HepG2 (cell line): ENCODE results near the gene LCN2. TPM values are rescaled to one million over a fixed set of nuclear protein-coding genes. Genes with fewer than 3 reads are reported as not detected.

Source experiments
- ATF3 ChIP-seq: sonication (generic); formaldehyde crosslinking; IDR thresholded peaks from 2 replicates; pipeline ENCODE4 v1.4.0; 2020; ENCODE audit warnings: missing genetic modification reagents
- ATF4 ChIP-seq, 2 experiments: fragments of 450-650 bp in 1 of 2; sonication (generic) in 1 of 2; formaldehyde crosslinking; IDR thresholded peaks; 2 replicates each; pipeline versions ENCODE4 v1.5.0 to v1.8.0; 2020 to 2022; ENCODE audit warnings: mild to moderate bottlenecking in 1 of 2, missing genetic modification reagents in 1 of 2
- BRF2 ChIP-seq: sonication (generic); formaldehyde crosslinking; IDR thresholded peaks from 2 replicates; pipeline ENCODE4 v1.8.1; 2022; ENCODE audit warnings: mild to moderate bottlenecking, missing genetic modification reagents
- CSRNP1 ChIP-seq: sonication (generic); formaldehyde crosslinking; IDR thresholded peaks from 2 replicates; pipeline ENCODE4 v1.8.1; 2023; ENCODE audit warnings: mild to moderate bottlenecking, missing genetic modification reagents
- FOXO4 ChIP-seq: sonication (generic); formaldehyde crosslinking; conservative IDR thresholded peaks from 2 replicates; pipeline ENCODE4 v1.8.1; 2023; ENCODE audit warnings: missing genetic modification reagents
- HOXA7 ChIP-seq: sonication (generic); formaldehyde crosslinking; IDR thresholded peaks from 2 replicates; pipeline ENCODE4 v1.8.1; 2022; ENCODE audit warnings: mild to moderate bottlenecking, missing genetic modification reagents, moderate library complexity
- MATR3 ChIP-seq: sonication (generic); formaldehyde crosslinking; IDR thresholded peaks from 2 replicates; pipeline ENCODE4 v1.4.0; 2020; ENCODE audit warnings: missing genetic modification reagents
- NONO ChIP-seq, 2 experiments: fragments of 450-650 bp in 1 of 2; sonication (generic) in 1 of 2; formaldehyde crosslinking in 1 of 2; IDR thresholded peaks in 1 of 2; conservative IDR thresholded peaks in 1 of 2; 2 replicates each; pipeline versions ENCODE4 v1.6.1 to v1.8.0; 2017 to 2022; ENCODE audit warnings: mild to moderate bottlenecking in 1 of 2, missing genetic modification reagents in 1 of 2, moderate library complexity in 1 of 2
- RFXANK ChIP-seq: IDR thresholded peaks from 2 replicates; pipeline ENCODE4 v1.6.1; 2016
- ZMYM4 ChIP-seq: sonication (generic); formaldehyde crosslinking; IDR thresholded peaks from 2 replicates; pipeline ENCODE4 v1.8.1; 2023; ENCODE audit warnings: mild to moderate bottlenecking, missing genetic modification reagents
- ZNF224 ChIP-seq: sonication (generic); formaldehyde crosslinking; IDR thresholded peaks from 2 replicates; pipeline ENCODE4 v1.5.0; 2020; ENCODE audit warnings: mild to moderate bottlenecking, missing genetic modification reagents
- ZNF317 ChIP-seq: sonication (generic); formaldehyde crosslinking; IDR thresholded peaks from 2 replicates; pipeline ENCODE4 v1.5.0; 2020; ENCODE audit warnings: mild to moderate bottlenecking, missing genetic modification reagents
- ZNF788 ChIP-seq: sonication (generic); formaldehyde crosslinking; IDR thresholded peaks from 2 replicates; pipeline ENCODE4 v1.5.0; 2020; ENCODE audit warnings: mild to moderate bottlenecking, missing genetic modification reagents, borderline replicate concordance
- polyA plus RNA-seq, 8 experiments: library from polyadenylated mRNA; depleted of rRNA in 3 of 8; stranded (reverse) in 7 of 8; unstranded in 1 of 8; fragments of >200 nt; fragmentation: Illumina TruSeq in 4 of 8; extraction: Trizol in 4 of 8; gene quantifications; 2 replicates each; pipeline versions ENCODE4 v1.2.1 to v1.2.3, GENCODE V29; 2011 to 2016; ENCODE audit warnings: low read depth in 4 of 8, missing spikeins in 1 of 8, mixed read lengths in 1 of 8; ENCODE audit not compliant: insufficient read depth in 1 of 8
- total RNA-seq, 5 experiments: library from RNA; depleted of rRNA; stranded (reverse); fragments of >200 nt; fragmentation: Illumina TruSeq; extraction: Trizol; gene quantifications; 2 replicates each; pipeline ENCODE4 v1.2.3, GENCODE V29; 2016; ENCODE audit warnings: low read depth in 1 of 5
- TF ChIP-seq, protein P1 (sequence below): sonication (generic); formaldehyde crosslinking; IDR thresholded peaks from 2 replicates; pipeline ENCODE4 v1.8.0; 2022; ENCODE audit warnings: mild to moderate bottlenecking, missing genetic modification reagents, borderline replicate concordance
- TF ChIP-seq, protein P2 (sequence below): sonication (generic); formaldehyde crosslinking; IDR thresholded peaks from 2 replicates; pipeline ENCODE4 v1.9.0; 2021; ENCODE audit warnings: missing genetic modification reagents, borderline replicate concordance

The LCN2 gene
- total and polyA plus RNA-seq, 2 of the 13 experiments (the other 11 are each of a cell fraction or from before 2014, with no cell fraction given) = 0.38 to 1.4 TPM

DNA sequence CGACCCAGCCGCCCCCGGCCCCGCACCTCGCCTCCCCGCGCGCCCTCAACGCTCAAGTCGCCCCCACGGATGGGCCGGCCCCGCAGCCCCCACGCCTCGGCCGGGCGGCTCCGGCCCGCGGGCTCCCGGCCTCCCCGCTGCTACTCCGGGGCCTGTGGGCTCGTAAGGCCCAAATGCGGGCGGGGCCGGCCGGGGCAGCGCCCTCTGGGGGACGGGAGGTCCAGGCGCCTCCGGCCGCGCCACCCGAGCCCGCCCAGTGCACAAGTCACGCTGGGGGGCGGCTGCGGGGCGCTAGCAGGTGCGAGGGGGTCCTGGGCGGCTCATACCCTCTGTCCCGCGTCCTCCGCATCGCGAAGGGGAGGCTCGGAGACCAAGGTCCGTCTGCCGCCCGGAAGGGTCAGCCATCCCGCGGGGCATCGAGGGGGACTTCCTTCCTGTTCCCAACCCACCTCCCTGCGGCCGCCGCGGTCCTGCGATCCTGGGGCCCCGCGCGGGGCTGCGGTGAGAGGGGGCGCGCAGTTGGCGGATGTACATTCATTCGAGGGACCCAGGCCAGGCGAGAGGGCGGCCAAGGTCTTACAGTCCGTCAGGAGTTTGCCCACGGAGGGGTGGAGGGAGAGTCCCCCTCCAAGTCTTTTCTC is 42.3 kb downstream of the LCN2 start, which contains the start of gene CIZ1 (continued):
- TF ChIP-seq ATF3 (CRISPR knock-in tag) (no peak), ZNF788 (CRISPR knock-in tag) (peak; percentile 64; the same call in 1 of the 2 replicates), CSRNP1 (CRISPR knock-in tag) (peak; percentile 82; the same call in 1 of the 2 replicates), ZNF317 (CRISPR knock-in tag) (no peak), NONO (IDR thresholded peaks at IDR 0.05) (no peak), NONO (CRISPR knock-in tag; conservative IDR thresholded peaks at IDR 0.05) (peak; percentile 86; the same call in 1 of the 2 replicates), FOXO4 (no peak), ATF4 (CRISPR knock-in tag; IDR thresholded peaks at IDR 0.05) (no peak), ZNF224 (CRISPR knock-in tag) (no peak), BRF2 (CRISPR knock-in tag) (peak; percentile 82; the same call in 1 of the 2 replicates), MATR3 (CRISPR knock-in tag) (no peak), HOXA7 (no peak), ZMYM4 (peak; percentile 77), RFXANK (CRISPR knock-in tag) (peak; percentile 70; the same call in 1 of the 2 replicates)
- TF ChIP-seq, protein P1, sequence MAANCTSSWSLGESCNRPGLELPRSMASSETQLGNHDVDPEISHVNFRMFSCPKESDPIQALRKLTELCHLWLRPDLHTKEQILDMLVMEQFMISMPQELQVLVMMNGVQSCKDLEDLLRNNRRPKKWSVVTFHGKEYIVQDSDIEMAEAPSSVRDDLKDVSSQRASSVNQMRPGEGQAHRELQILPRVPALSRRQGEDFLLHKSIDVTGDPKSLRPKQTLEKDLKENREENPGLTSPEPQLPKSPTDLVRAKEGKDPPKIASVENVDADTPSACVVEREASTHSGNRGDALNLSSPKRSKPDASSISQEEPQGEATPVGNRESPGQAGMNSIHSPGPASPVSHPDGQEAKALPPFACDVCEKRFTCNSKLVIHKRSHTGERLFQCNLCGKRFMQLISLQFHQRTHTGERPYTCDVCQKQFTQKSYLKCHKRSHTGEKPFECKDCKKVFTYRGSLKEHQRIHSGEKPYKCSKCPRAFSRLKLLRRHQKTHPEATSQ (CRISPR knock-in tag) = peak; percentile 72; the same call in 1 of the 2 replicates
- TF ChIP-seq, protein P2, sequence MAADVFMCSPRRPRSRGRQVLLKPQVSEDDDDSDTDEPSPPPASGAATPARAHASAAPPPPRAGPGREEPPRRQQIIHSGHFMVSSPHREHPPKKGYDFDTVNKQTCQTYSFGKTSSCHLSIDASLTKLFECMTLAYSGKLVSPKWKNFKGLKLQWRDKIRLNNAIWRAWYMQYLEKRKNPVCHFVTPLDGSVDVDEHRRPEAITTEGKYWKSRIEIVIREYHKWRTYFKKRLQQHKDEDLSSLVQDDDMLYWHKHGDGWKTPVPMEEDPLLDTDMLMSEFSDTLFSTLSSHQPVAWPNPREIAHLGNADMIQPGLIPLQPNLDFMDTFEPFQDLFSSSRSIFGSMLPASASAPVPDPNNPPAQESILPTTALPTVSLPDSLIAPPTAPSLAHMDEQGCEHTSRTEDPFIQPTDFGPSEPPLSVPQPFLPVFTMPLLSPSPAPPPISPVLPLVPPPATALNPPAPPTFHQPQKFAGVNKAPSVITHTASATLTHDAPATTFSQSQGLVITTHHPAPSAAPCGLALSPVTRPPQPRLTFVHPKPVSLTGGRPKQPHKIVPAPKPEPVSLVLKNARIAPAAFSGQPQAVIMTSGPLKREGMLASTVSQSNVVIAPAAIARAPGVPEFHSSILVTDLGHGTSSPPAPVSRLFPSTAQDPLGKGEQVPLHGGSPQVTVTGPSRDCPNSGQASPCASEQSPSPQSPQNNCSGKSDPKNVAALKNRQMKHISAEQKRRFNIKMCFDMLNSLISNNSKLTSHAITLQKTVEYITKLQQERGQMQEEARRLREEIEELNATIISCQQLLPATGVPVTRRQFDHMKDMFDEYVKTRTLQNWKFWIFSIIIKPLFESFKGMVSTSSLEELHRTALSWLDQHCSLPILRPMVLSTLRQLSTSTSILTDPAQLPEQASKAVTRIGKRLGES = no peak
